Endothelial cell of umbilical vein (primary cell): ENCODE measurements around the gene SORT1. TPM values are rescaled to one million over a fixed set of nuclear protein-coding genes. Genes with fewer than 3 reads are reported as not detected.

ENCODE experiments used
- BruUV-seq: library from RNA; stranded (reverse); fragments of 400-500 nt; replicated peaks from 2 replicates; lab custom pipeline; 2021; lab: Mats Ljungman, UMichigan
- CTCF ChIA-PET: fragments of 300-600, 350-600 bp; sonication (Branson Sonifier 250); formaldehyde crosslinking; loops from one replicate; lab custom pipeline; 2021; ENCODE audit warnings: antibody characterized with exemption, inconsistent platforms; lab: Charles Lee
- POLR2A ChIA-PET: fragments of 300-600, 350-600 bp; sonication (Branson Sonifier 250); formaldehyde crosslinking; loops from one replicate; lab custom pipeline; 2021; ENCODE audit warnings: antibody characterized with exemption, inconsistent platforms; lab: Charles Lee
- DNase-seq: peaks from one replicate; pipeline ENCODE4 v3.0.0-alpha.2; 2011; ENCODE audit warnings: low read depth, low spot score
- FAIRE-seq: peaks from 2 replicates; lab custom pipeline; 2011; peaks lifted over from hg19 to GRCh38; lab: Jason Lieb, UNC
- H2AFZ ChIP-seq: 2 replicates; pipeline ENCODE4 v1.6.0; 2012; ENCODE audit warnings: low read depth, low read length, control low read depth, inconsistent platforms
- H3K27ac ChIP-seq: 2 replicates; pipeline ENCODE4 v1.5.1; 2011; ENCODE audit warnings: low read depth, mild to moderate bottlenecking, control low read depth, low read length, moderate library complexity; ENCODE audit not compliant: insufficient read depth
- H3K27me3 ChIP-seq, 2 experiments: 2 replicates each; pipeline versions ENCODE4 v1.6.0 to v1.6.1; 2011; ENCODE audit warnings: low read length in 2 of 2, mixed read lengths in 1 of 2; ENCODE audit not compliant: control insufficient read depth in 2 of 2, insufficient read depth in 2 of 2
- H3K36me3 ChIP-seq, 2 experiments: 2 replicates in 1 of 2; 3 replicates in 1 of 2; pipeline ENCODE4 v1.5.1; 2011; ENCODE audit warnings: low read length in 2 of 2, mild to moderate bottlenecking in 1 of 2, moderate library complexity in 1 of 2; ENCODE audit not compliant: control insufficient read depth in 2 of 2, insufficient read depth in 2 of 2; ENCODE audit errors: extremely low read depth in 1 of 2
- H3K4me1 ChIP-seq: 3 replicates; pipeline ENCODE4 v1.5.1; 2011; ENCODE audit warnings: mild to moderate bottlenecking, low read length; ENCODE audit not compliant: control insufficient read depth, insufficient read depth; ENCODE audit errors: extremely low read depth
- H3K4me2 ChIP-seq: 2 replicates; pipeline ENCODE4 v1.6.1; 2011; ENCODE audit warnings: low read length, control low read depth, mixed read lengths; ENCODE audit not compliant: insufficient read depth
- H3K4me3 ChIP-seq, 3 experiments: fragments of 200-600 bp in 1 of 3; sonication (generic), shearing (Covaris generic) in 1 of 3; replicated peaks in 1 of 3; 2 replicates each; pipeline ENCODE4 v1.5.1; 2011 to 2016; ENCODE audit warnings: control low read depth in 3 of 3, low read length in 3 of 3, mild to moderate bottlenecking in 2 of 3, inconsistent platforms in 1 of 3, low read depth in 1 of 3, moderate library complexity in 1 of 3; ENCODE audit not compliant: insufficient read depth in 1 of 3
- H3K79me2 ChIP-seq: 2 replicates; pipeline ENCODE4 v1.6.0; 2012; ENCODE audit warnings: low read length, inconsistent platforms; ENCODE audit not compliant: control insufficient read depth, insufficient read depth
- H3K9ac ChIP-seq: replicated peaks from 2 replicates; pipeline ENCODE3; 2011; ENCODE audit warnings: low read length, control low read depth; ENCODE audit not compliant: insufficient read depth; ENCODE audit errors: extremely low read depth
- H3K9me1 ChIP-seq: replicated peaks from 3 replicates; pipeline ENCODE4 v1.6.0; 2011; ENCODE audit warnings: mild to moderate bottlenecking, low read length; ENCODE audit not compliant: control insufficient read depth, insufficient read depth; ENCODE audit errors: extremely low read depth
- H3K9me3 ChIP-seq: replicated peaks from 2 replicates; pipeline ENCODE4 v1.5.1; 2012; ENCODE audit warnings: low read length, inconsistent platforms; ENCODE audit not compliant: control insufficient read depth, insufficient read depth
- H4K20me1 ChIP-seq: replicated peaks from 2 replicates; pipeline ENCODE3; 2011; ENCODE audit warnings: mild to moderate bottlenecking, low read length; ENCODE audit not compliant: control insufficient read depth, insufficient read depth; ENCODE audit errors: extremely low read depth
- EZH2 ChIP-seq: IDR thresholded peaks from 2 replicates; pipeline ENCODE4 v1.6.1; 2012; ENCODE audit warnings: borderline replicate concordance, low read depth, mild to moderate bottlenecking, moderate library complexity, low read length, inconsistent platforms; ENCODE audit not compliant: severe bottlenecking
- FOS ChIP-seq: IDR thresholded peaks from 2 replicates; pipeline ENCODE4 v1.6.1; 2011; ENCODE audit warnings: mild to moderate bottlenecking, low read length, moderate library complexity, borderline replicate concordance; ENCODE audit not compliant: insufficient read depth
- GATA2 ChIP-seq: IDR thresholded peaks from 2 replicates; pipeline ENCODE4 v1.7.0; 2011; ENCODE audit warnings: low read depth, mild to moderate bottlenecking, moderate library complexity, mixed read lengths, low read length; ENCODE audit not compliant: insufficient read length, insufficient read depth
- JUN ChIP-seq: IDR thresholded peaks from 2 replicates; pipeline ENCODE4 v1.6.1; 2011; ENCODE audit warnings: borderline replicate concordance, low read depth; ENCODE audit not compliant: insufficient read length, insufficient read depth
- MYC ChIP-seq: IDR thresholded peaks from one replicate; pipeline ENCODE4 v1.6.1; 2011; ENCODE audit warnings: mild to moderate bottlenecking, low read depth, low read length
- POLR2A ChIP-seq: IDR thresholded peaks from 2 replicates; pipeline ENCODE4 v1.6.1; 2012; ENCODE audit warnings: low read depth, mild to moderate bottlenecking, control low read depth, low read length
- POLR2AphosphoS5 ChIP-seq: IDR thresholded peaks from 2 replicates; pipeline ENCODE4 v1.6.1; 2012; ENCODE audit warnings: low read depth, mild to moderate bottlenecking, control low read depth, low read length, moderate library complexity; ENCODE audit not compliant: insufficient read depth
- dilution Hi-C: fragments of 300-500 bp; cut with MboI; formaldehyde crosslinking; loops from one replicate; pipeline ENCODE4 v1.15.0; 2019; ENCODE audit warnings: low sequenced_read_pairs; ENCODE audit not compliant: extremely low pct_ligation_motif_present
- intact Hi-C: fragments of 100-400 bp; cut with micrococcal nuclease; formaldehyde crosslinking; loops from one replicate; pipeline ENCODE4 v1.10.0; 2022
- polyA plus RNA-seq, 4 experiments: library from polyadenylated mRNA; depleted of rRNA in 3 of 4; stranded (reverse) in 3 of 4; unstranded in 1 of 4; fragments of >200 nt; gene quantifications; 2 replicates each; pipeline versions ENCODE4 v1.2.1 to v1.2.3, GENCODE V29; 2011 to 2012; ENCODE audit warnings: missing spikeins in 1 of 4
- total RNA-seq: library from RNA; stranded (reverse); gene quantifications from 2 replicates; pipeline ENCODE4 v1.2.3, GENCODE V29; 2021
- TF ChIP-seq, protein P1 (sequence below): IDR thresholded peaks from 2 replicates; pipeline ENCODE4 v1.6.1; 2011; ENCODE audit not compliant: insufficient read depth, insufficient read length
- TF ChIP-seq, protein P2 (sequence below), 2 donors: IDR thresholded peaks; 1 replicate in 1 of 2; 2 replicates in 1 of 2; pipeline ENCODE4 v1.5.1; 2011; ENCODE audit warnings: low read length in 2 of 2, mild to moderate bottlenecking in 2 of 2, moderate library complexity in 2 of 2, control low read depth in 1 of 2, inconsistent platforms in 1 of 2, low read depth in 1 of 2; ENCODE audit not compliant: insufficient read depth in 1 of 2; ENCODE audit errors: extremely low read depth in 1 of 2

SORT1 gene
- total and polyA plus RNA-seq, 2 donors (not counting 3 experiments of a cell fraction or from before 2014, with no cell fraction given): 6.8 to 17.8 TPM

DNA sequence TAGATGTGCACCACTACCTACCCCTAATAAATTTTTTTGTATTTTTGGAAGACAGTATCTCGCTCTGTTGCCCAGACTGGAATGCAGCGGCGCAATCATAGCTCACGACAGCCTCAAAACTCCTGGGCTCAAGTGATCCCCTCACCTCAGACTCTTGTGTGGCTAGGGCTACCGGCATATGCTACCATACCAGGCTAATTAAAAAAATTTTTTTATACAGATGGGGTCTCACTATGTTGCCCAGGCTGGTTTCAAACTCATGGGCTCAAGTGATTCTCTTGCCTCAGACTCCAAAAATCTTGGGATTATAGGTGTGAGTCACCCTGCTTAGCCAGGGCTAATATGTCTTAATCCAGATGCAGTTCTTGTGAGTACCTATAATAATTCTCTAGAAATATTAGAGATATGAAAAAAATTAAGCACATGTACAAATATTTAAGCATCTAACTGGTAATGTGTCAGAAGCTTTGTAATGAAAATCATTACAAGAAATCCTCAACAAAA, 9.5 kb downstream of the SORT1 start:
- H3K9me1 ChIP-seq: no peaks in the 10 kb centered on the region
- H3K27ac ChIP-seq: no peak overlapping the region
- no peaks in the 10 kb centered on the region for H3K79me2 ChIP-seq
- H4K20me1 ChIP-seq: no peaks in the 10 kb centered on the region
- BruUV-seq: no TSS peak
- CTCF ChIA-PET: interaction anchor here (0.7 kb wide), 1 partner anchor 11 kb away, joined by 3 read pairs; no protein-coding TSS in a partner anchor
- no peak overlapping the region for H3K4me2 ChIP-seq
- peaks cover 9 to 27% of the 10 kb centered on the region in 2 experiments for H3K27me3 ChIP-seq
- dilution Hi-C loops (no loop called here), intact Hi-C loops (no loop called here)
- POLR2A ChIA-PET: interaction anchor here (1.3 kb wide), 1 partner anchor 9 kb away, joined by 3 read pairs; the partner anchor contains the start of gene SORT1
- no peaks in the 10 kb centered on the region for H3K9me3 ChIP-seq
- H3K4me3 ChIP-seq: no peak overlapping the region
- FAIRE-seq (no peak), DNase-seq (no peak)
- H2AFZ ChIP-seq: no peak overlapping the region
- TF ChIP-seq GATA2 (no peak), EZH2 (no peak), JUN (no peak), POLR2A (no peak), MYC (no peak), POLR2AphosphoS5 (no peak), FOS (no peak)
- TF ChIP-seq, protein P1, sequence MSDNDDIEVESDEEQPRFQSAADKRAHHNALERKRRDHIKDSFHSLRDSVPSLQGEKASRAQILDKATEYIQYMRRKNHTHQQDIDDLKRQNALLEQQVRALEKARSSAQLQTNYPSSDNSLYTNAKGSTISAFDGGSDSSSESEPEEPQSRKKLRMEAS: no peak
- TF ChIP-seq, protein P2, sequence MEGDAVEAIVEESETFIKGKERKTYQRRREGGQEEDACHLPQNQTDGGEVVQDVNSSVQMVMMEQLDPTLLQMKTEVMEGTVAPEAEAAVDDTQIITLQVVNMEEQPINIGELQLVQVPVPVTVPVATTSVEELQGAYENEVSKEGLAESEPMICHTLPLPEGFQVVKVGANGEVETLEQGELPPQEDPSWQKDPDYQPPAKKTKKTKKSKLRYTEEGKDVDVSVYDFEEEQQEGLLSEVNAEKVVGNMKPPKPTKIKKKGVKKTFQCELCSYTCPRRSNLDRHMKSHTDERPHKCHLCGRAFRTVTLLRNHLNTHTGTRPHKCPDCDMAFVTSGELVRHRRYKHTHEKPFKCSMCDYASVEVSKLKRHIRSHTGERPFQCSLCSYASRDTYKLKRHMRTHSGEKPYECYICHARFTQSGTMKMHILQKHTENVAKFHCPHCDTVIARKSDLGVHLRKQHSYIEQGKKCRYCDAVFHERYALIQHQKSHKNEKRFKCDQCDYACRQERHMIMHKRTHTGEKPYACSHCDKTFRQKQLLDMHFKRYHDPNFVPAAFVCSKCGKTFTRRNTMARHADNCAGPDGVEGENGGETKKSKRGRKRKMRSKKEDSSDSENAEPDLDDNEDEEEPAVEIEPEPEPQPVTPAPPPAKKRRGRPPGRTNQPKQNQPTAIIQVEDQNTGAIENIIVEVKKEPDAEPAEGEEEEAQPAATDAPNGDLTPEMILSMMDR (IDR thresholded peaks at IDR 0.05; ENCODE audit: extremely low read depth in 1 of 2, insufficient read depth in 1 of 2, low read depth in 1 of 2, low read length in 2 of 2): no peak
- H3K36me3 ChIP-seq: no peaks in the 10 kb centered on the region
- H3K4me1 ChIP-seq: peaks cover 11% of the 10 kb centered on the region
- no peak overlapping the region for H3K9ac ChIP-seq
